ENCODE results near the gene SRPK2.

- no peak for TF ChIP-seq CTCF (IDR thresholded peaks at IDR 0.05)
- no peak for TF ChIP-seq EP300 (IDR thresholded peaks at IDR 0.05)
These were observed 165.8 kb downstream of the SRPK2 start for GRCh38 chr7:105222953-105223352.

Measured in suprapubic skin (tissue), 3 donors.